Left renal cortex interstitium (tissue), 4 donors: Measurements from ENCODE around the gene LDLRAD4. TPM values are rescaled to one million over a fixed set of nuclear protein-coding genes. Genes with fewer than 3 reads are reported as not detected.

ENCODE experiments used
- DNase-seq, 4 donors: peaks; one replicate each; pipeline ENCODE4 v3.0.0-alpha.2; 2013; ENCODE audit warnings: low read depth in 4 of 4, low spot score in 2 of 4, missing footprints in 1 of 4
- polyA plus RNA-seq, 4 donors: library from polyadenylated mRNA; unstranded; fragments of 120-200 nt; gene quantifications; one replicate each; pipeline ENCODE4 v1.2.1, GENCODE V29; 2013; ENCODE audit not compliant: insufficient read length in 4 of 4

LDLRAD4 gene
- polyA plus RNA-seq, 4 donors: 10.3 to 12.7 (median 12.3) TPM

DNA sequence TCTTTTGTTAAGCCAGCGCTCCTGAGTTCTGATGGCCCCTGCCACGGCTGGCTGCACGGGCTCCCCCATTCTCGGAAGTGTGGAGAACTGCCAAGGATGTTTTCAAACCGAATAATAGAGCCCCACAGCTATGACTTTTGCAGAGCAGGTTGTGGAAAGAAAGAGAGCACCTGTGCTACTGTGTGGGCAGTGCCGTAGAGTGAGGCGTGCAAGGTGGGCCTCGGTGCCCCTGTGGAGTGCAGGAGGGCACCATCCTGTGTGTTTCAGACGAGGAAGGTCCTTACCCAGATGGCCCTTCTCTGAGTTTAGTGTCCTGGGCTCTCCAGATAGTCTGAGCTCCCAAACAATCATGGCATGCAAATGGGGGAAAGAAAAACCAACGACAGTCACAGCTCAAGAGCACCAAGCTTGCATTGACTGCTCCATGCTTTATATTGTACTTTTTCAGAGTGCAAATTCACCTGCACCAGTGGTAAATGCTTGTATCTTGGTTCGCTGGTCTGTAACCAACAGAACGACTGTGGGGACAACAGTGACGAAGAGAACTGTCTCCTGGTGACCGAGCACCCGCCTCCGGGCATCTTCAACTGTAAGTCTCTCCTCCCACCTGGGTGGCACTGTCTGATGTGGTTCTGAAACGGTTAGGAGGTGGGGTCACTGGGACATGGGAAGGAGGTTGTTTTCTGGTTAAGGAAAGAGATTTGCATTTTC is 219.4 kb downstream of the LDLRAD4 start:
- DNase-seq: no peak

DNA sequence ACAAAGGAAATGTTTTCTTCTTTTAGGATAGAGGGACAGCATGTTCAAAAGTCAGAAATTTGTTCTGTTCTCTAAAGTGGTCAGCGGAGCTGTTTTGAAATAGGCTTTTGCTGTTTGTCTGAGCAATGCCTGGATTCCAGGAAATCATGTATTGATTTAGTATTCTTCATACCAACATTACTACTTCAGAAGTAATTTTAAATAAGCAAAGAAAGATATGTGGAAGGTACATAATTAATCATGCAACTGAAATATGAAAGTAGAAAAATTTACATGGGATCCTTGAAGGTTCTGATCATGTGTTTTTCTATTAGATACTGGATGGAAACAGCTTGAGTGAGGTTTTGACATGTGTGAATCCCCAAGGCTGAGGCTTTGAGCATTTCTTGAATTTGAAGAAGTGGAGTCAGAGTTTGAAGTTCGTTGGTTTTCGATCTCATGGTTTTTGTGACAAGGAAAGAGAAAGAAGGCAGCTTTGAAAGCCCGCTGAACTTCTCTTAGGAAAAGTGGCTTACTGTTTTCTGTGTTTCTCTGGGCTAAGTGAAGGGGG is 220.0 kb downstream of the LDLRAD4 start:
- DNase-seq: no peak

DNA sequence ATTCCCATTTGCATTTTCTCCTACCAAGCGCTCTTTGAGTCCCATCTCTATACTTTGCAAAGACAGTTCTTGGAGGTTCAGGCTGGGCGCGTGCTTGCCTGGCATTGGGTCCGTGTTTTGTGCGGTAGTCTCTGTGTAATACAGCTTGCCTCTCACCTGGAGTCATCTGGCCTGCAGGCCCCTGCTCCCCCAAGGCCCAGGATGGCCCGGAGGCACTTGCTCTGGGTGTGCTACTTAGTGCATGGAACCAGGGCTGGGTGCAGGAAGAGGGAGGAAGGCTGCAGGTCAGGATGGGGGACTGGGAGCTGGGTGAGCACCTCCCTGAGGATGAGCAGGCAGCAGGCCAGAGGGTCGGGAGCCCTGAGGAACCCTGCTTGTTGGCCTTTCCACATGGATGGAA is 220.9 kb downstream of the LDLRAD4 start:
- no peak for DNase-seq

DNA sequence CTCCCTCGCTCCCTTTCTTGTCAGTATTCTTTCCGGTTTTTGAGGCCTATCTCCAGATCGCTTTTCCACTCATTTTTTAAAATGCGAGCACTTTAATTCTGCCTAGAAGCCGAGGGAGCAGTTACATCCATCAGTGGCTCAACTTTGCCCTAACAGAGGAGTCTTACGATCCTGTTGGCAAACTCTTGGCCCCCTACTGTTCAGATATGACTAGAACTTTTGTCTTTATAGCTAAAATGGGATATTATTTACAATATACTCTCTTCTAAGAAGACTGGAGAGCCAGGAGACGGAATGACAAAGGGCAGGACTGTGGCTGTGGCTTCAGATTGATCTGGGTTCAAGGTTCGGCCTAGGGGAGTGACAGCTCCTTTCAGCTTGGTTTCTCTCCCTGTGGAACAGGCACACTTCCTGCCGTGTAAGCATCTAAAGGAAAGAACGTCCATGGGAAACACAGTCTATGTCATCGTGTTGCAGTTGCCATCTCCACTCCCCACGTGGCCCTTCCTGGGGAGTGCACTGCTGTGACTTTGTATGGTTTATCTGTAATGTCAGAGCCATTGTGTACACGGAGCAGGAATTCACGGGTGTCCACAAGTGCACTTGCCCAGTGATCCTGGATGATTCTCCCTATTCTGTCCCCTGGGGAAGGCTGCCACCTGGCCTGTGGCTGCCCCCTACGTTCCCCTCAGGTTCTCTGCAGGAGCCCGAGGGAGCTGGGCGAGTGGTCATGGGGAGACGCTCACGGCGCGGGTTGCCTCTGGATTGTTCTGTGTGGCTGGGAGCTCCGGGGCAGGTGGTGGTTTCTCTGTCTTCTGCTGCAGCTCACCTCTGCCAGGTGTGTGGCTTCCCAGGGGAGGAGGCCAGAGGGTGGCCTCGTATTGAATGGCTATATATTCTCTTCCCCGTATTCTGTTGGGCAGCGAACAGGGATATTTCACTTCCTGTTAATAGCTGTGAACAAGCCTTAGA is 222.0 kb downstream of the LDLRAD4 start:
- DNase-seq: no peak

DNA sequence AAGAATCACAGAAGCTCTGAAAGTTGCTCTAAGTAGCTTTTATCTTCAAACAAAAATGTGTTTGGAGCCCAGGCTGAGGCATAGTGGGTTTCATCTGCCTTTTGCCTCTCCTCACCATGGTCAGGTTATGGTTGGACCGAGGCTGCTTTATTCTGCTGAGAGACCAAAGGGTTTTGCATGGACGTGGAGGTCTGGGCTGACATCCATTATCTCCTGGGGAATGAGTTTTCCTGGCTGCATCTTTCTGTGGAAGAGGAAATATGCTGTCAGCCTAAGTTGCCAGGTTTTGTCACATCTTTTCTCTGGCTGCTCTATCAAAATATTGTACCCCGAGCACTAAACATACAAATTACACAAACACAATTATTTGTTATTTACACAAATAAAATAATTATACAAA is 223.2 kb downstream of the LDLRAD4 start:
- DNase-seq: no peak

DNA sequence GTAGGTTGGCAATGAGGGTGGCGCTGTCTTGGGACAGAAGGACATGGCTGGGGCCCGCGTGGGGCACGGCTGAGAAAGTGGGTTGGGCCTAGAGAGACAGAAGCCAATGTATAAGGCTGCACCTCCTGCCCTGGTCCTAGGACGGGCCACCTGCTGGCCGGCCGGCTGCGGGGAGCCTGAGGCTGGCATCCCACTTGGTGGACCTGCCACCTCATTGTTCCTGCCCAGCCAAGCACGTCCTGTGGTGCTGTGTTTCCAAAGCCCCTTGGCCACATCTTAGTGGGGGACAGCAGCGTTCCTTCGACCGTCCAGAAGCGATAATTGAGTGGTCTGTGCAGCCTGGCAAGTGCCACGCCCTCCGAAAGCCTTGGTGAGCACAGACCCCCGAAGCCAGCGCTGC is 223.9 kb downstream of the LDLRAD4 start:
- no peak for DNase-seq

DNA sequence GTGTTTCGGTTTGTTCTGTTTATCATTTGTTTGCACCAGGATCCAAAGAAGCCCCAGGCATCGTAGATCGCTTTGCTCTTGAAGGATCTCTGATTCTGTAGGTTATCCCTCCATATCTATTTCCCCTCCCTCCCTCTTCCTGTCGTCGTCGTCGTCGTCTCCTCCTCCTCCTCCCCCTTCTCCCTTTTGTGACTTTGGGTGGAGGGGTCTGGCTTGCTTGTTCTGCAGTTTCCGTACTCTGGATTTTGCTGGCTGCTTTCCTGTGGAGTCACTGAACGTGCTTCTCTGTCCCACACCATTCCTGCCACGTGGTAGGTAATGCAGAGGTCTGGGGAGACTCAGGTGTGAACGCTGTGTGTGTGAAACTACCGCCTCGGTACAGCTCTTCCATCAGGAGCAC is 225.0 kb downstream of the LDLRAD4 start:
- no peak for DNase-seq

DNA sequence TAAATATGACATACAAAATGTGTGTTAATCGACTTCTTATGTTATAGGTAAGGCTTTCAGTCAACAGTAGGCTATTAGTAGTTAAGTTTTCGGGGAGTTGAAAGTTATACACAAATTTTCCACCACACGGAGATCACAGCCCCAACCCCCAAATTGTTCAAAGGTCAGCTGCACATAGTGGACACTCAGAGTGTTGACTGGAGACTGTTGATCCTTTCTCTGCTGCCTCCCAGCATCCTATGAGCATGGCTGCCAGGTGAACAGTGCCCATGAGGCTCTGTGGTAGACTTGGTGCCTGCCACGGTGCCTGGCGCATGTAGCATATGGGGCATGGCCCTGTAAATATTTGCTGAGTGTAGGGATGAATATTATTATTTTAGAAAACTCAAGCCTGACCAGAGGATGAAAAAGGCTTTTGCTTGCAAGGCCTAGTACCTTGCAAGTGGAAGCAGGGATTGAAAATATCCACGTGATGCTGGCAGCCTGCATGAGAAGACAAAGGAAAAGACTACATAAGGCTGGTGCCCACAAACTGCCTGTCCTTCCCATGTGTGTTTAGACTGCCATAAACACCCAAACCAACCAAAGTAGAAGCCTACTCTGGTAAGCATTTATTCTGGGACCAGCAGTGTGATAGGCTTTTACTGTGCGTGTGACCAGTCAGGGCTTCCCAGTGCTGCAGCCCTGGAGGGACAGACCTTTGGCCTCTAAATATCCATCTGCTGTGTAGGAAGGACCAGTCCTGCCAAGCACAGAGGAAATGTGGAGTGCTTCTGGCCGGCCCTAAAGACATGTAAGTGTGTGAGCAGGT is 226.1 kb downstream of the LDLRAD4 start:
- DNase-seq: no peak

DNA sequence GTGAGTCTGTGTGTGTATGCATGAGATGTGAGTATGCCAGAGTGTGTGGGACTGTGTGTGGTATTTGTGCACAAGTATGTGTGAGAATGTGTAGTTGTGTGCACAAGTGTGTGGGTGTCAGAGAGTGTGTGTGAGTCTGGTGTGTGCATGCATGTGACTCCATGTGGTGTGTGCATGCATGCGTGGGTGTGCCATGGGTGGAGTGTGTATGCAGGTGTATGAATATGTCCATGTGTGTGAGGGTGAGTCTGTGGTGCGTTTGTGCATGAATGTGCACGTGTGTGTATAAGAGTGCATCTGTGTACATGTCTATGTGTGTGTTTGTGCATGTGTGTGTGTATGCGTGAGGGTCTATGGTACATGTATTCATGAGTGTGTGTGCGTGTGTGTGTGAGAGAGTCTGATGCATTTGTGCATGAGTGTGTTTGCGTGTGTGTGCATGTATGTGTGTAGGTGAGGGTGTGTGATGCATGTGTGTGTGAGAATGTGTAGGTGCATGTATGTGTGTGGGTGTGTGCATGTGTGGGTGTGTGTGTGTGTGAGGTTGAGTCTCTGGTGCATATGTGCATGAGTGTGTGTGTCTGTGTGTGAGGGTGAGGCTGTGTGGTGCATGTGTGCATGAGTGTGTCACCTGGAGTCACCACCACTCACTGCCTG is 226.8 kb downstream of the LDLRAD4 start:
- DNase-seq: no peak

DNA sequence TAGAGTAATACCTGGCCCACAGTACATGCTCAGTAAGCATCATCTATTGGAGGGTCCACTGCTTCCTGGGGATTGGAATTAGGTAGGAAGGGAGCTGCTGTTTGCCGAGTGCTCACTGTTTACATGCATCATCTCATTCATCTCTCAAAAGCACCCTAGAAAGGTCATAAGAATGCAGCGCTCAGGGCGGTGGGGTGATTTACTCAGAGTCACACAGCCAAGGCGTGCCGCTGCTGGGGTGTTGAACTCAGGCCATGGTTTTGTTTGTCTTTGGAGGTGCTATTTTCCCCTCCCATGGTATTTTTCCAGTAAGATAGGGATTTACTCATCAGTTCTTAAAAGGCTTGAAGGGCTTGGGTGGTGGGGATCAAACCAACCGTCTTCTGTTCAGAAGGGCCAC is 227.5 kb downstream of the LDLRAD4 start:
- DNase-seq: no peak

DNA sequence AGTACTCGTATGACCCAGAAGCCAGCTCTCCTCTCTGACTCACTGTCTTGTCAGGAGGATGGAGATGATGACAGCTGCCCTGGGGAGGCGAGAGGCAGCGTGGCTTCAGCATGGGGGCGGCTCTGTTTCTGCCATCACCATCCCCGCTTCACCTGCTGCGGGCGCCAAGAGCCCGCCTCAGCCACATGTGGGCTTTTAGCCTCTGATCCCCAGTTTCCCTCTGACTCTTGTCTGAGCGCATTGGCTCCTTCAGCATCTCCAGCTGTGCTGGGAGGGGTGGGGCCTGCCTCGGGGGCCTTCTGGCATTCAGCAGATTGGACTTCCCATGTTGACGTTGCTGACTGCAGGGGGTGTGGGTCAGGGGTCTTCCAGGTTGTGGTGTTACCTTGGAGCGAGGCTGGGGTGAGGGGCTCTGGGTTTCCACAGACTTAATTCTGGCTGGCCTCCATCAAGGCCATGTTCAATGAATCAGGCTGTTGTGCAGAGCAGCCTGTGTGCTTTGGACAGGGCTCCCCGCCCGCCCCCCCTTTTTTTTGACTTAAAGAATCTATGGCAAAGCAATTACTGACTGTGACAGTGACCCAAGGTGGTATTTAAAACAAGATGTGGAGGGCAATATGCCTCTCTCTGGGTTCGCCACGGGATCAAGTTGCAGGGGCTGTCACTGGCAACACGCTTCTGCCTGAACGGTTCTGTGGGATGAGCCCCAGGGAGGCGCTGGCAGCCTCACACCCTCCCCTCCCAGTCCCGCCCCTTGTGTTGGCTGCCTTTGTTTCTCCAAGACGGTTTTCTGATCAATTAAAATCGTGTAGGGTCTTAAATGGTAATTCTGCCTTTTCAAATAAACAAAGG is 228.3 kb downstream of the LDLRAD4 start:
- DNase-seq: peak in 1 of 4 donors; percentile 27

DNA sequence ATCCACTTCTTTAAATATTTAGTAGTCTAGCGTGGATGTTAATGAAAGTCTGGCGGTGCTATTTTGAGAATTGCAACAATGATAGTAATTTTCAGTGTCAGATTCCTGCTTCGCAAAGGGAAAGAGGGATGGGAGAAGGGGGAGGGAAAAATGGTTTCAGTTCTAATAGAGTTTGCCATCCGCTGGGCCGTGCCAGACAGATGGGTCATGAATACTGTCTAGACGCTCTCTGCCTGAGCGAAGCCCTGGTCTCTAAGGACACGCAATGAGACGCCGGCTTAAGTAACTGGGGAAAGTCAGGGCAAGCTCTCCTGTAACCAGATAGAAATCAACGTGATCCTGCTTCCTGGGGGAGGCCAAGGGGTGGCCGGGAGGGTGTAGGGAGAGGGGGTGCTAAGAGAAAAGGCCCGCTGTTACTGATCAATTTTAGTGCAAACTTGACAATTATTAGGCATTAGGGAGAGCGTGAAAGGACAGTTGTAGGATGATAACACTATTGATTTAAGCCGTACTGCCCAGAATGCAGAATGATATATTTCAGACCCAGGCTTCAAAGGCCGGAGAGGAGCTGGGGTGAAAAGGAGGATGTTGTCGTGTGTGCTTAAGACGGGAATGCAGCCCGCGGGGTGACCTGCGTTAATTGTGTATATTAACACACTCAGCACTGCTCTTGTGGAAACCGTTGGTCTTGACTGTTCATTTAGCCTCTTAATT is 229.2 kb downstream of the LDLRAD4 start:
- peak in 3 of 4 donors; percentile 43 to 67 (median 48) for DNase-seq

DNA sequence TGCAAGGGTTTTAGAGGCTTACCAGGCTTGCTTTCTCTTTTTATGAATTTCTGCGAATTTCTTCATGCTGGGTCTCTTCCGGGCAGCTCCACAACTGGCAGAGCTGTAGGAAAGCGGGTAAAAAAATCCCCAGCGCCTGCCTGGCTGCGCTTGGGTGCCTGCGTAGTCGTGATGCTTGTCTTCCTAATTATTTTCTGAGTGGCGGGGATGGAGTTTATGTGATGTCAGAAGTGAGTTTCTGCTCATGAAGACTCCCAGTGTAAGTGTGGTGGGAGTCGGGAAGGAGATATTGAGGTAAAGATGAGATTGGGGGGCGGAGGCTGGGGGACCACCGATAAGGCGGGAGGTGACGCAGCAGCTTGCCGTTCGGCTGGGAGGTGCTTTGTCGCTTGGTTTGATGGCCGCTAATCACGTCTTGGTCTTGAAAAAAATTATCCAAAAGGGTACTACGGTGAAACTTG is 229.8 kb downstream of the LDLRAD4 start:
- DNase-seq: no peak

DNA sequence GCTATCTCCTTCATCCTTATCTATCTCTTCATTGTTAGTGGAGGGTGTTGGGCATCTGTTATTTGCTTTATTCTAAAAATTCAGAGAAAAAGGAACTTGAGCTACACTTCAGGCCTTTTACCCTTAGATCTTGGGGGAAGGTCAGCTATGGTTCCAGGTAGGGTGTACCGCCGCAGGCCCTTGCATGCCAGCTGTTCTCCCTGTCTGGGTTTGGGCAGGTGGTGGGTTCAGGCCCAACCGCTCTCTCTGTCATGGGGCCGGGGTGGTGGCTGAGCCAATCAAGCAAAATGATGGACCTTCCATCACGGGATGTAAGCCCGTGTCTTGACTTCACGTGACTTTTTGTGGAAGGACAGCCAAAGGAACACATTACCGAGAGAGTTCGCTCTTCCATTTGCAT is 231.1 kb downstream of the LDLRAD4 start:
- DNase-seq: no peak

DNA sequence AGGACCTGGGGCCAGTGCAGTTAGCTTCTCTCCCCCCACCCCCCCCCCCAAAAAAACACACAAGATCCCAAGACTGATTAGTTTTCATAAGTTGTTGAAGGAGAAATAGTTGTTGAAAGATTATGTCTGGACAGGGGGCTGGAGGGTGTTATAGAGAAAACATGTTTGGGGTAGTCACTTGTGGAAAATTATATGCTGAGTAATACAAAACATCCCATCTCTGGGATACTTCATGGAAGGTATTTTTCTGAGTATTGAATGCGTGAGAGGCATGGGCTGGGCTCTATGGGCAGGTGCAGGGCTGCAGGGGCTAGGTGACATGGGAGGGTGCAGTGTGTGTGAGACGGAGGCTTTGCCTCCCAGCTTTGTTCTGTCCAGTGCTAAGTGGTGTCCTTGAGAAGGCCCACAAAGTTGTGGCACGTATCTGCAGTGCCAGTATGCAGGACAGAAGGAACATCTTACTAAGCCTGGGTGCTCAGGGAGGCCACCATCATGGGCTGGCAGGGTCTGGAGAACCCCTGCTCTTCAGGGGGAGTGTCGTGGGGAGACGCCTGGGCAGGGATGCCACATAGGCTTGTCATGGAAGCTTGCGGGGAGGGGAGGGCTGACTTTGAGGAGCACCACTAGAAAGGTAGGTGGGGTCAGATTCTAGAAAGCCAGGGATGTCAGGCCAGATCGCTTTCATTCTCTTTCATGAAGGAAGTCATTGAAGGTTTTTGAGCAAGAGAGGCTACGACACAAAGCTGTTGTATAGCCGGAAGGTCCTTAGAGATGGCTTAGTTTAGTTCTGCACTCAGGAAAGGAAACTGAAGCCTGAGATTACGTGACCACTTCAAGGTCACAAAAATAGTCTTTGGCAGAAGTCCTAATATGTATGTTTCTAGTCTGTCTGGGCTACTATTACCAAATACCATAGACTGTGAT is 232.0 kb downstream of the LDLRAD4 start:
- DNase-seq: no peak

DNA sequence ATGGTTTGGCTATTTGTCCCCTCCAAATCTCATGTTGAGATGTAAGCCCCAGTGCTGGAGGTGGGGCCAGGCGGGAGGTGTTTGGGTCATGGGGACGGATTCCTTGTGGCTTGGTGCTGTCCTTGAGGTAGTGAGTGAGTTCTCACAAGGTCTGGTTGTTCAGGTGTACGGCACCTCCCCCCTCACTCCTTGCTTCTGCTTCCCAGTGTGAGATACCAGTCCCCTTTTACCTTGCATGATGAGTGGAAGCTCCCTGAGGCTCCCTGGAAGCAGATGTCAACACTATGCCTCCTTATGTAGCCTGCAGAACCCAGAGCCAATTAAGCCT is 232.6 kb downstream of the LDLRAD4 start:
- no peak for DNase-seq

DNA sequence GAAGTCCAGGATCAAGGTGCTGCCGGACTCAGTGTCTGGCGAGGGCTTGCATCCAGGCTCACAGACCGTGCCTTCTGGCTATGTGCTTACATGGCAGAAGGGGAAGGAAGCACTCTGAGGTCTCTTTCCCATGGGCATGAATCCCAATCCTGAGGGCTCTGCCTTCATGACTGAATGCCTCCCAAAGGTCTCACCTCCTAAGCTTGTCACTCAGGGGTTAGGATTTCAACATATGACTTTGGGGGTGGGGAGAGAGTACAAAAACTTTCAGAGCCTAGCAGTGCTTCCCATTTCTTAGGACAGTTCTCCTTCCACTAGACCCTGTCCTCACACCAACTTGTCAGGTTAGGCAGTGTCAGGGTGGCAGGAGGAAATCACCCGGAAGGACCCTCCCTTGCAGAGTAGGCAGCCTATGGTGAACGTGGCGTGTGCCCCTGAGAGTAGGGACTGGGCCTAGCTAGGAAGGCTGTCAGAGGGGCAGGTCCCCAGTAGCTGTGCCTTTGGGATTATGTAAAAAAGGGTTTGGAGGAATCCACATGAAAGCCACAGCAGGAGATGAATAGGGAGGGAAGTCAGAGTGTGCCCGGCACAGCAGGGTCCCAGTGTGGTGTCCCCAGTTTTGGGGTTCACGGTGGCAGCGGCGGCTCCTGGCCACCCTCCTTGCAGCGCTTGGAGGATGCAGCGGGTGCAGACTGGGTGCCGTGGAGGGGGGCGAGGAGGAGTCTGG is 233.3 kb downstream of the LDLRAD4 start:
- no peak for DNase-seq
